PC-9 (cell line): ENCODE measurements around the gene SLC25A3.

ENCODE experiments used
- CTCF ChIP-seq: fragments of 200-600 bp; sonication (generic); conservative IDR thresholded peaks from 2 replicates; pipeline ENCODE4 v1.6.1; 2017; ENCODE audit warnings: mixed run types, antibody characterized with exemption, mild to moderate bottlenecking, moderate library complexity
- EZH2 ChIP-seq: fragments of 200-600 bp; sonication (generic); IDR thresholded peaks from 2 replicates; pipeline ENCODE4 v1.8.0; 2017; ENCODE audit warnings: antibody characterized with exemption, low read depth

GRCh38 chr12:98606359-98606988, 13.0 kb downstream of the SLC25A3 start:
- TF ChIP-seq CTCF (no peak), EZH2 (no peak)
